ENCODE data around the gene DNAJC18. TPM values are rescaled to one million over a fixed set of nuclear protein-coding genes. Genes with fewer than 3 reads are reported as not detected.

Gene DNAJC18
- total and polyA plus RNA-seq, 4 donors, result 0.66 to 1.8 (median 0.83) TPM

DNA sequence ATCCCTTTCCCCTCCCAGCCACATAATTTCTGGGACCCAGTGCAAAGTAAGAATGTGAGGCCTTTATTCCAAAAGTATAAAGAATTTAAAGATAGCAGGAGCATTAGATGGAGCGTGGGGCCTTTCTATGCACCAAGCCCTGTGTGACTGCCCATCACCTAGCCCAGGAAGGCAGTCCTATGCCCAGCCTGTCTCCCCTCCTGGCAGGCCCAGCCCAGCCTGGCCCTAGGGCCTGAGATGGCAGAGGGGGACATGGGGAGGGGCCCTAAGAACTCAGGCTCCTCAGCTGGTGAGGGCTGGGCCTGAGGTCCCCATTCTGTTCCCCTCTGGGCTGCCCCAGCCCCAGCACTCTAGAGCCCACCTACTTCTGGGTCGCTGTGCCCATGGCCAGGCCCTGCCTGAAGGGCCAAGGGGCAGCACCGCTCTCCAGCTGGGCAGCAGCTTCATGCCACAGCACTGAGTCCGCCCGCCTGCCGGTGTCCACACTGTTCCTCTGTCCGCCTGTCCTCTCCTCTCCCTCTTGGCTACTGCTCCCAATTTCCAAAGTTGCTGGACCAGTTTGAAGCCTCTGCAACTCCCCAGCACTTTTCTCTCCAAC lies 55.2 kb downstream of the DNAJC18 start:
- Histone ChIP-seq H3K4me3 (ENCODE audit: low read depth in 1 of 3, low read length in 3 of 3) (no peak overlapping the region), H3K27me3 (ENCODE audit: control insufficient read depth in 4 of 4, insufficient read depth in 4 of 4, low read length in 3 of 4) (no peaks in the 10 kb centered on the region), H3K27ac (ENCODE audit: low read depth in 1 of 2, low read length in 2 of 2) (peak overlapping the region; percentile 29 to 46), H3K9me3 (ENCODE audit: control insufficient read depth in 4 of 4, low read length in 3 of 4) (no peaks in the 10 kb centered on the region), H3K9ac (ENCODE audit: low read depth in 1 of 2, low read length in 2 of 2) (no peak overlapping the region), H3K36me3 (ENCODE audit: control insufficient read depth in 4 of 4, insufficient read depth in 3 of 4, low read depth in 1 of 4, low read length in 3 of 4) (peaks cover 0 to 4% (median 3%) of the 10 kb centered on the region in 4 donors), H3K4me1 (ENCODE audit: control insufficient read depth in 4 of 4, insufficient read depth in 4 of 4, low read length in 3 of 4) (peaks cover 16 to 41% (median 35%) of the 10 kb centered on the region in 4 donors)
- WGBS, result 78% methylated on average over 7 of the region's 7 CpGs
- no peak for DNase-seq (ENCODE audit: low spot score)
- no peak for TF ChIP-seq TAF1 (conservative IDR thresholded peaks at IDR 0.05)
- no peak for TF ChIP-seq YY1 (IDR thresholded peaks at IDR 0.05)
- TF ChIP-seq EGR1 (IDR thresholded peaks at IDR 0.05; ENCODE audit: low read depth in 2 of 2), result no peak
- TF ChIP-seq GABPA (IDR thresholded peaks at IDR 0.05 in 1 of 2, conservative IDR thresholded peaks at IDR 0.05 in 1 of 2), result no peak
- TF ChIP-seq NR2F2 (IDR thresholded peaks at IDR 0.05), result no peak
- TF ChIP-seq, protein P1, sequence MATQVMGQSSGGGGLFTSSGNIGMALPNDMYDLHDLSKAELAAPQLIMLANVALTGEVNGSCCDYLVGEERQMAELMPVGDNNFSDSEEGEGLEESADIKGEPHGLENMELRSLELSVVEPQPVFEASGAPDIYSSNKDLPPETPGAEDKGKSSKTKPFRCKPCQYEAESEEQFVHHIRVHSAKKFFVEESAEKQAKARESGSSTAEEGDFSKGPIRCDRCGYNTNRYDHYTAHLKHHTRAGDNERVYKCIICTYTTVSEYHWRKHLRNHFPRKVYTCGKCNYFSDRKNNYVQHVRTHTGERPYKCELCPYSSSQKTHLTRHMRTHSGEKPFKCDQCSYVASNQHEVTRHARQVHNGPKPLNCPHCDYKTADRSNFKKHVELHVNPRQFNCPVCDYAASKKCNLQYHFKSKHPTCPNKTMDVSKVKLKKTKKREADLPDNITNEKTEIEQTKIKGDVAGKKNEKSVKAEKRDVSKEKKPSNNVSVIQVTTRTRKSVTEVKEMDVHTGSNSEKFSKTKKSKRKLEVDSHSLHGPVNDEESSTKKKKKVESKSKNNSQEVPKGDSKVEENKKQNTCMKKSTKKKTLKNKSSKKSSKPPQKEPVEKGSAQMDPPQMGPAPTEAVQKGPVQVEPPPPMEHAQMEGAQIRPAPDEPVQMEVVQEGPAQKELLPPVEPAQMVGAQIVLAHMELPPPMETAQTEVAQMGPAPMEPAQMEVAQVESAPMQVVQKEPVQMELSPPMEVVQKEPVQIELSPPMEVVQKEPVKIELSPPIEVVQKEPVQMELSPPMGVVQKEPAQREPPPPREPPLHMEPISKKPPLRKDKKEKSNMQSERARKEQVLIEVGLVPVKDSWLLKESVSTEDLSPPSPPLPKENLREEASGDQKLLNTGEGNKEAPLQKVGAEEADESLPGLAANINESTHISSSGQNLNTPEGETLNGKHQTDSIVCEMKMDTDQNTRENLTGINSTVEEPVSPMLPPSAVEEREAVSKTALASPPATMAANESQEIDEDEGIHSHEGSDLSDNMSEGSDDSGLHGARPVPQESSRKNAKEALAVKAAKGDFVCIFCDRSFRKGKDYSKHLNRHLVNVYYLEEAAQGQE (IDR thresholded peaks at IDR 0.05), result no peak
- no peak for TF ChIP-seq JUND (IDR thresholded peaks at IDR 0.05)
- TF ChIP-seq RXRA (IDR thresholded peaks at IDR 0.05), result no peak
- TF ChIP-seq FOXA1 (IDR thresholded peaks at IDR 0.05), result no peak
- TF ChIP-seq SP1 (IDR thresholded peaks at IDR 0.05), result no peak
- TF ChIP-seq, protein P2, sequence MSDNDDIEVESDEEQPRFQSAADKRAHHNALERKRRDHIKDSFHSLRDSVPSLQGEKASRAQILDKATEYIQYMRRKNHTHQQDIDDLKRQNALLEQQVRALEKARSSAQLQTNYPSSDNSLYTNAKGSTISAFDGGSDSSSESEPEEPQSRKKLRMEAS (IDR thresholded peaks at IDR 0.05), result no peak
- TF ChIP-seq, protein P3, sequence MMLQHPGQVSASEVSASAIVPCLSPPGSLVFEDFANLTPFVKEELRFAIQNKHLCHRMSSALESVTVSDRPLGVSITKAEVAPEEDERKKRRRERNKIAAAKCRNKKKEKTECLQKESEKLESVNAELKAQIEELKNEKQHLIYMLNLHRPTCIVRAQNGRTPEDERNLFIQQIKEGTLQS (IDR thresholded peaks at IDR 0.05), result no peak
- TF ChIP-seq RAD21 (IDR thresholded peaks at IDR 0.05), result no peak
- TF ChIP-seq HNF4A (conservative IDR thresholded peaks at IDR 0.05), result no peak
- TF ChIP-seq FOXA2 (IDR thresholded peaks at IDR 0.05), result no peak
- TF ChIP-seq, protein P4, sequence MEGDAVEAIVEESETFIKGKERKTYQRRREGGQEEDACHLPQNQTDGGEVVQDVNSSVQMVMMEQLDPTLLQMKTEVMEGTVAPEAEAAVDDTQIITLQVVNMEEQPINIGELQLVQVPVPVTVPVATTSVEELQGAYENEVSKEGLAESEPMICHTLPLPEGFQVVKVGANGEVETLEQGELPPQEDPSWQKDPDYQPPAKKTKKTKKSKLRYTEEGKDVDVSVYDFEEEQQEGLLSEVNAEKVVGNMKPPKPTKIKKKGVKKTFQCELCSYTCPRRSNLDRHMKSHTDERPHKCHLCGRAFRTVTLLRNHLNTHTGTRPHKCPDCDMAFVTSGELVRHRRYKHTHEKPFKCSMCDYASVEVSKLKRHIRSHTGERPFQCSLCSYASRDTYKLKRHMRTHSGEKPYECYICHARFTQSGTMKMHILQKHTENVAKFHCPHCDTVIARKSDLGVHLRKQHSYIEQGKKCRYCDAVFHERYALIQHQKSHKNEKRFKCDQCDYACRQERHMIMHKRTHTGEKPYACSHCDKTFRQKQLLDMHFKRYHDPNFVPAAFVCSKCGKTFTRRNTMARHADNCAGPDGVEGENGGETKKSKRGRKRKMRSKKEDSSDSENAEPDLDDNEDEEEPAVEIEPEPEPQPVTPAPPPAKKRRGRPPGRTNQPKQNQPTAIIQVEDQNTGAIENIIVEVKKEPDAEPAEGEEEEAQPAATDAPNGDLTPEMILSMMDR (IDR thresholded peaks at IDR 0.05; ENCODE audit: low read depth, low read length, missing input control), result no peak
- TF ChIP-seq, protein P5, sequence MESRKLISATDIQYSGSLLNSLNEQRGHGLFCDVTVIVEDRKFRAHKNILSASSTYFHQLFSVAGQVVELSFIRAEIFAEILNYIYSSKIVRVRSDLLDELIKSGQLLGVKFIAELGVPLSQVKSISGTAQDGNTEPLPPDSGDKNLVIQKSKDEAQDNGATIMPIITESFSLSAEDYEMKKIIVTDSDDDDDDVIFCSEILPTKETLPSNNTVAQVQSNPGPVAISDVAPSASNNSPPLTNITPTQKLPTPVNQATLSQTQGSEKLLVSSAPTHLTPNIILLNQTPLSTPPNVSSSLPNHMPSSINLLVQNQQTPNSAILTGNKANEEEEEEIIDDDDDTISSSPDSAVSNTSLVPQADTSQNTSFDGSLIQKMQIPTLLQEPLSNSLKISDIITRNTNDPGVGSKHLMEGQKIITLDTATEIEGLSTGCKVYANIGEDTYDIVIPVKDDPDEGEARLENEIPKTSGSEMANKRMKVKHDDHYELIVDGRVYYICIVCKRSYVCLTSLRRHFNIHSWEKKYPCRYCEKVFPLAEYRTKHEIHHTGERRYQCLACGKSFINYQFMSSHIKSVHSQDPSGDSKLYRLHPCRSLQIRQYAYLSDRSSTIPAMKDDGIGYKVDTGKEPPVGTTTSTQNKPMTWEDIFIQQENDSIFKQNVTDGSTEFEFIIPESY (IDR thresholded peaks at IDR 0.05), result no peak
- no peak for TF ChIP-seq HNF4G (IDR thresholded peaks at IDR 0.05)

Measured in liver (tissue), 9 donors.